Upper lobe of left lung (tissue), 4 donors: ENCODE results near the gene EPOP.

Experiments used
- CTCF ChIP-seq, 6 experiments: fragments of 450-650 bp in 4 of 6; fragments of 200-600 bp in 2 of 6; sonication (generic) in 2 of 6; IDR thresholded peaks; one replicate each; pipeline ENCODE4 v1.5.1; 2016 to 2019; ENCODE audit warnings: antibody characterized with exemption in 6 of 6
- EP300 ChIP-seq, 4 donors: sonication (generic); formaldehyde crosslinking; IDR thresholded peaks; one replicate each; pipeline ENCODE4 v1.5.1; 2017; ENCODE audit warnings: antibody characterized with exemption in 4 of 4, control low read depth in 2 of 4
- POLR2A ChIP-seq, 4 donors: fragments of 450-650 bp; IDR thresholded peaks; one replicate each; pipeline ENCODE4 v1.5.1; 2016 to 2017; ENCODE audit warnings: antibody characterized with exemption in 4 of 4, mild to moderate bottlenecking in 2 of 4
- POLR2AphosphoS5 ChIP-seq, 2 donors: sonication (generic); formaldehyde crosslinking; IDR thresholded peaks; one replicate each; pipeline ENCODE4 v1.5.1; 2017; ENCODE audit warnings: antibody characterized with exemption in 2 of 2

DNA sequence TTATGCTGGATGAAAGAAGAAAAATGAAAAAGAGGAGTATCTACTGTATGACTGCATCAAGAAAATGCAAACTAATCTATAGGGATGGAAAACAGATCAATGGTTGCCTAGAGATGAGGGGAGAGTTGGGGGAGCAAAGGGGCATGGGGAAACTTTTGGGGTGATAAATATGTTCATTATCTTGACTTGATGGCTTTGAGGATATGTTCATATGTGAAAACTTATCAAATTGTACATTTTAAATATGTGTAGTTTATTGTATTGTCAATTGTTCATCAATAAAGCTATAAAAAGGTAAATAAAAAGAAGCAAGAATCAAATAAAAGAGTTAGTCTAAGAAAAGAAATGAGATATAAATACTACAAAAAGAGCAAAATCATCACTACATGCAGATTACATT, 49.3 kb downstream of the EPOP start:
- TF ChIP-seq POLR2AphosphoS5 (IDR thresholded peaks at IDR 0.05) (no peak), CTCF (IDR thresholded peaks at IDR 0.05) (no peak), POLR2A (IDR thresholded peaks at IDR 0.05) (no peak), EP300 (IDR thresholded peaks at IDR 0.05) (no peak)
